GM18502 (cell line): Measurements from ENCODE around the gene C1orf185.
A peak's percentile ranks its signal among the peaks of the same experiment; 100 is the strongest.
"Not testable (repeated sequence)": the region's sequence is repeated elsewhere in the genome, so short reads cannot be mapped to it uniquely, and the experiment has no call there.

Experiments
- ATAC-seq: cut with Tn5 transposase; IDR thresholded peaks from one replicate; pipeline ENCODE4 v1.9.1; 2021; ENCODE audit warnings: mild to moderate bottlenecking; ENCODE audit not compliant: unreplicated experiment, poor library complexity

Gene C1orf185

GRCh38 chr1:51131185-51131584 is 29.2 kb downstream of the C1orf185 start:
- ATAC-seq: no peak

- no peak for ATAC-seq
These were observed 31.0 kb downstream of the C1orf185 start for GRCh38 chr1:51133045-51133444.

GRCh38 chr1:51137696-51138095 is 35.7 kb downstream of the C1orf185 start:
- ATAC-seq: not testable (repeated sequence)

- no peak for ATAC-seq
These were observed 37.4 kb downstream of the C1orf185 start for GRCh38 chr1:51139474-51139873.

- no peak for ATAC-seq
These were observed 45.4 kb downstream of the C1orf185 start for GRCh38 chr1:51147394-51147793.

- no peak for ATAC-seq
These were observed 52.7 kb downstream of the C1orf185 start for GRCh38 chr1:51154776-51155175.

- ATAC-seq: no peak
These were observed 54.7 kb downstream of the C1orf185 start for GRCh38 chr1:51156752-51157151.

- no peak for ATAC-seq
These were observed 55.4 kb downstream of the C1orf185 start for GRCh38 chr1:51157395-51157794.

- no peak for ATAC-seq
These were observed 56.2 kb downstream of the C1orf185 start for GRCh38 chr1:51158263-51158662.

GRCh38 chr1:51162560-51162959 is 60.5 kb downstream of the C1orf185 start:
- ATAC-seq: not testable (repeated sequence)

- ATAC-seq: no peak
These were observed 63.5 kb downstream of the C1orf185 start for GRCh38 chr1:51165540-51165939.

- peak; percentile 46 for ATAC-seq
These were observed 66.3 kb downstream of the C1orf185 start for GRCh38 chr1:51168266-51168845.

GRCh38 chr1:51168936-51169335 is 66.9 kb downstream of the C1orf185 start:
- ATAC-seq: no peak

- no peak for ATAC-seq
These were observed 68.3 kb downstream of the C1orf185 start for GRCh38 chr1:51170342-51170741.

GRCh38 chr1:51172811-51173210 is 70.8 kb downstream of the C1orf185 start:
- ATAC-seq: no peak

GRCh38 chr1:51175278-51175677 is 73.2 kb downstream of the C1orf185 start:
- ATAC-seq: no peak

GRCh38 chr1:51177988-51178387 is 76.0 kb downstream of the C1orf185 start:
- not testable (repeated sequence) for ATAC-seq

GRCh38 chr1:51188230-51188629 is 86.2 kb downstream of the C1orf185 start:
- ATAC-seq: no peak

- peak; percentile 49 for ATAC-seq
These were observed 87.5 kb downstream of the C1orf185 start for GRCh38 chr1:51189421-51190073.

- ATAC-seq: no peak
These were observed 88.9 kb downstream of the C1orf185 start for GRCh38 chr1:51190961-51191360.

- ATAC-seq: no peak
These were observed 90.3 kb downstream of the C1orf185 start for GRCh38 chr1:51192213-51192843.

GRCh38 chr1:51193564-51193963 is 91.5 kb downstream of the C1orf185 start:
- no peak for ATAC-seq
